SW480 (cell line): ENCODE data around the gene OLIG2.

Source experiments
- DNase-seq: peaks from one replicate; pipeline ENCODE4 v3.0.0-alpha.2; 2016; ENCODE audit warnings: low spot score

OLIG2 gene

DNA sequence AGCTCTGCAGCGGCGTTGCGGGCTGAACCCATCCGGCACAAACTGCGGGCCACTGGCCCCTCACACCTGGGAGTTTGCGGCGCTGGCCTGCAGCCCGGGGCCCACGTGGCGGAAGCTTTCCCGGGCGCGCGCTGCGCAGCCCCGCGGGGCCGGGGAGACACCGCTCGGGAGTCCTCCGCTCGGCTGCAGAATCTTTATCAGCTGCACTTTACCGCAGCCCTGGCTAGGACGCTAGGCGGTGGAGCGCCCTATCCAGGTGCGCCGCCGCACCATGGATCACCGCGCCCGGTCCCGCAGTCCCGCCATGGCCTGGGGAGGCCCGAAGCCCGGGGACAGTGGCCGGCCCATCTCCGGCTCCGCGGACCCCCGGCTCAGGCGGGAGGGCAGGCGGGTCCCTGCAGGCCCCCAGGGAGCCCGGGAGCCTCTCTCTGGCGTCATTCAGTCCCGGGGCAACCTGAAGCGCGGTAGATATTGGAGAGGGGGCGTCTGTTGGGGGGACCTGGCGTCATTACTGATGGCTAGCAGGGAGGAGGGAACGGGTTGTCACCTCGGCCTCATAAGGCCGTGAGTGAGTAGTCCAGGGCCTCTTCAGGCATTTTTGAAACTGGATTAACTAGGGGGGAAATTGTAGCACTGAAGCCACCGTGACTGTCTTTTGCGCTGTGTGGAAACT lies 5.7 kb upstream of the OLIG2 start:
- no peak for DNase-seq

DNA sequence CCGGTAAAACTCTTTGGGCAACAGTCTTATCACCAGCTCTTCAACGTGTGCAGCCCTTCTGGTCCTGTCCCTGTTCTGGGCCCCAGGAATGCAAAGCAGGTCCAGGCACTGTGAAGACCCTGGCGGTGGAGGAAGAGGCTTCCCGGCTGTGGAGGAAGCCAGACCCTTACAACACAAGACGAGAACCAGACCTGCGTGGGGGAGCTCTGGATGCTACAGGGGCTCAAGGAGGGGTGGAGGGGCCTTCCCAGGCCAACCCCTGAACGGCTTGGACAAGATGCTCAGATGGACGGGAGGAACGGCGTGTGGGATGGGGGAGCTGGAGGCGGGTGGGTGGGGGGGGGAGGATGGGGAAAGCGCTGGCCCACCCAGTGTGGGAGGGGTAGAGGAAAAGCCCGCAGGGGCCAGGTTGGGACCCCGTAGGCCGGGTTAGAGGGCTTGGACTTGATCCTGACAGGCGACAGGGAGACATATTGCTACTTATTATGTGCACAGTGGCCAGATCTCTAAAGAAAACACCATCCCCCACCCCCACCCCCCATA lies 5.1 kb upstream of the OLIG2 start:
- DNase-seq = no peak

DNA sequence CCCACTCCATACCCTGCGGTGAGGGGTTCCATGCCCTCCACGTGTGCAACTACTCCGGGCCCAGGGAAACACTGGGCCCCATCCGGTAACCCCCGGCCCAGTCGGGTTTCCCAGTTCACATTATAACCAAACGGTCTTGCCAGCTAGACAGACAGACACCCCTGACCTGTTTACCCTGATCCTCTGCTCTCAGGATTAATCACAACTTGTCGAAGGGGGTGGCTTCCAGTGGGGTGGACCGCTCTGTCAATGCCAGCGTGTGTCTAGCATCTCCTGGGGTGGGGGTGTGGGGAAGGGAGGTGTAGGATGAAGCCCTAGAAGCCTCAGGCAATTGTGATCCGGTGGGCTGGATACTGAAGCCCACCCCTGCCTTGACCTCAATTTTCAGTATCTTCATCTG lies 4.6 kb upstream of the OLIG2 start:
- DNase-seq = no peak

DNA sequence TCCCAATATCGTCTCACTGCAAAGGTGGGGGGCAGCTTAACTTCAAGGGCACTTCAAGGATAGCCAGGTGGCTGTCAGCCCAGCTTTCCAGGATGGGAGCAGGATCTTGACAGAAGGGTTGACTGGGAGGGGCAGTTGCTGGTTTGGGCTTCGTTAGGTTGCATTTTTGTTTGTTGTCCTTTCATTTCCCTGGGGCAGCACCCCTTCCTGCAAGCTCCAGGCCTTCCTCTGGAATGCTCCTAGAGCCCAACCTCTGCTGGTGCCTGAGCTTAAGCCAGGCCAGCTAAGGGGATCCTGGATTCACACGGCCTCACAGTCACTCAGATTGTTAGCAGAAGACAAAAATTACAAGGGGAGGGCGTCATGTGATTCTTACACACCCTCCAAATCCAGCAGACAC lies 4.1 kb upstream of the OLIG2 start:
- no peak for DNase-seq

DNA sequence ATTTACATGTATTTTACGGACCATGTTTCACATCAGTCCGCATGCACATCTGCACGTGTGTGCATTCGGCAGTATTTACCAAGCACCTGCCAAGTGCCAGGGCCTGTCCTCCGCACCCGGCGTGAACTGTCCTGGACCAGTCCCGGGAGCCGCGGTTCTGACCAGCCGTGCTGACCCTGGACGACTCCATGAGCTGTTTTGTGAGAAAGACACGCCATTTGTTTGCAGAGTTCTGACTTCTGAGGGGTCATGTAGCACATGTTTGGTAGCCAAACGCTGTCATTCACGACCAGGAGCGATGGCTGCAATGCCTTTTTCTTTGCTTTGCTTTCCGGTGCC lies 3.3 kb upstream of the OLIG2 start:
- no peak for DNase-seq

DNA sequence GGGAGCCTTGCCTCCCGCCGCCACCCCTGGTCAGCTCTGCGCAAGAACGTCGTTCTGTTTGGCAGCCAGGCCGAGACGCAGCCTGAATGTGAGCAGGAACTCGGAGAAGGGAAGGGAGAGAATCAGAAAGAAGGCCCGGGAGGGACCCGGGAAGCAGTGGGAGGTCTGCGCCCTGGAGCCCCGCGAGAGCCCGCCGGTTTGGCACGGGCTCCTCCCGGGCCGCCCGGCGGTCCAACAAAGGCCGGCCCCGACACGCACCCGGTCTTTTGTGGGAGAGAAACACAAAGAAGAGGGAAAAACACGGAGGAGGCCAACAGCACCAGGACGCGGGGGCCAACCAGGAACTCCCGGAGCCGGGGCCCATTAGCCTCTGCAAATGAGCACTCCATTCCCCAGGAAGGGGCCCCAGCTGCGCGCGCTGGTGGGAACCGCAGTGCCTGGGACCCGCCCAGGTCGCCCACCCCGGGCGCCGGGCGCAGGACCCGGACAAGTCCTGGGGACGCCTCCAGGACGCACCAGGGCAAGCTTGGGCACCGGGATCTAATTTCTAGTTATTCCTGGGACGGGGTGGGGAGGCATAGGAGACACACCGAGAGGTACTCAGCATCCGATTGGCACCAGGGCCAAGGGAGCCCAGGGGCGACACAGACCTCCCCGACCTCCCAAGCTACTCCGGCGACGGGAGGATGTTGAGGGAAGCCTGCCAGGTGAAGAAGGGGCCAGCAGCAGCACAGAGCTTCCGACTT lies 2.7 kb upstream of the OLIG2 start:
- DNase-seq = no peak

DNA sequence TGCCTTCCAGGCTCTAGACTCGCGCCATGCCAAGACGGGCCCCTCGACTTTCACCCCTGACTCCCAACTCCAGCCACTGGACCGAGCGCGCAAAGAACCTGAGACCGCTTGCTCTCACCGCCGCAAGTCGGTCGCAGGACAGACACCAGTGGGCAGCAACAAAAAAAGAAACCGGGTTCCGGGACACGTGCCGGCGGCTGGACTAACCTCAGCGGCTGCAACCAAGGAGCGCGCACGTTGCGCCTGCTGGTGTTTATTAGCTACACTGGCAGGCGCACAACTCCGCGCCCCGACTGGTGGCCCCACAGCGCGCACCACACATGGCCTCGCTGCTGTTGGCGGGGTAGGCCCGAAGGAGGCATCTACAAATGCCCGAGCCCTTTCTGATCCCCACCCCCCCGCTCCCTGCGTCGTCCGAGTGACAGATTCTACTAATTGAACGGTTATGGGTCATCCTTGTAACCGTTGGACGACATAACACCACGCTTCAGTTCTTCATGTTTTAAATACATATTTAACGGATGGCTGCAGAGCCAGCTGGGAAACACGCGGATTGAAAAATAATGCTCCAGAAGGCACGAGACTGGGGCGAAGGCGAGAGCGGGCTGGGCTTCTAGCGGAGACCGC lies 2.0 kb upstream of the OLIG2 start:
- no peak for DNase-seq

DNA sequence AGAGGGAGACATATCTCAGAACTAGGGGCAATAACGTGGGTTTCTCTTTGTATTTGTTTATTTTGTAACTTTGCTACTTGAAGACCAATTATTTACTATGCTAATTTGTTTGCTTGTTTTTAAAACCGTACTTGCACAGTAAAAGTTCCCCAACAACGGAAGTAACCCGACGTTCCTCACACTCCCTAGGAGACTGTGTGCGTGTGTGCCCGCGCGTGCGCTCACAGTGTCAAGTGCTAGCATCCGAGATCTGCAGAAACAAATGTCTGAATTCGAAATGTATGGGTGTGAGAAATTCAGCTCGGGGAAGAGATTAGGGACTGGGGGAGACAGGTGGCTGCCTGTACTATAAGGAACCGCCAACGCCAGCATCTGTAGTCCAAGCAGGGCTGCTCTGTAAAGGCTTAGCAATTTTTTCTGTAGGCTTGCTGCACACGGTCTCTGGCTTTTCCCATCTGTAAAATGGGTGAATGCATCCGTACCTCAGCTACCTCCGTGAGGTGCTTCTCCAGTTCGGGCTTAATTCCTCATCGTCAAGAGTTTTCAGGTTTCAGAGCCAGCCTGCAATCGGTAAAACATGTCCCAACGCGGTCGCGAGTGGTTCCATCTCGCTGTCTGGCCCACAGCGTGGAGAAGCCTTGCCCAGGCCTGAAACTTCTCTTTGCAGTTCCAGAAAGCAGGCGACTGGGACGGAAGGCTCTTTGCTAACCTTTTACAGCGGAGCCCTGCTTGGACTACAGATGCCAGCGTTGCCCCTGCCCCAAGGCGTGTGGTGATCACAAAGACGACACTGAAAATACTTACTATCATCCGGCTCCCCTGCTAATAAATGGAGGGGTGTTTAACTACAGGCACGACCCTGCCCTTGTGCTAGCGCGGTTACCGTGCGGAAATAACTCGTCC lies 1.3 kb upstream of the OLIG2 start:
- DNase-seq = no peak

DNA sequence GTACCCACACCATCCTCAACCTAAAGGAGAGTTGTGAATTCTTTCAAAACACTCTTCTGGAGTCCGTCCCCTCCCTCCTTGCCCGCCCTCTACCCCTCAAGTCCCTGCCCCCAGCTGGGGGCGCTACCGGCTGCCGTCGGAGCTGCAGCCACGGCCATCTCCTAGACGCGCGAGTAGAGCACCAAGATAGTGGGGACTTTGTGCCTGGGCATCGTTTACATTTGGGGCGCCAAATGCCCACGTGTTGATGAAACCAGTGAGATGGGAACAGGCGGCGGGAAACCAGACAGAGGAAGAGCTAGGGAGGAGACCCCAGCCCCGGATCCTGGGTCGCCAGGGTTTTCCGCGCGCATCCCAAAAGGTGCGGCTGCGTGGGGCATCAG lies 638 bp upstream of the OLIG2 start:
- no peak for DNase-seq

DNA sequence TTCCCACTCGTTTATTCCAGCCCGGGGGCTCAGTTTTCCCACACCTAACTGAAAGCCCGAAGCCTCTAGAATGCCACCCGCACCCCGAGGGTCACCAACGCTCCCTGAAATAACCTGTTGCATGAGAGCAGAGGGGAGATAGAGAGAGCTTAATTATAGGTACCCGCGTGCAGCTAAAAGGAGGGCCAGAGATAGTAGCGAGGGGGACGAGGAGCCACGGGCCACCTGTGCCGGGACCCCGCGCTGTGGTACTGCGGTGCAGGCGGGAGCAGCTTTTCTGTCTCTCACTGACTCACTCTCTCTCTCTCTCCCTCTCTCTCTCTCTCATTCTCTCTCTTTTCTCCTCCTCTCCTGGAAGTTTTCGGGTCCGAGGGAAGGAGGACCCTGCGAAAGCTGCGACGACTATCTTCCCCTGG lies 716 bp downstream of the OLIG2 start:
- DNase-seq = no peak

DNA sequence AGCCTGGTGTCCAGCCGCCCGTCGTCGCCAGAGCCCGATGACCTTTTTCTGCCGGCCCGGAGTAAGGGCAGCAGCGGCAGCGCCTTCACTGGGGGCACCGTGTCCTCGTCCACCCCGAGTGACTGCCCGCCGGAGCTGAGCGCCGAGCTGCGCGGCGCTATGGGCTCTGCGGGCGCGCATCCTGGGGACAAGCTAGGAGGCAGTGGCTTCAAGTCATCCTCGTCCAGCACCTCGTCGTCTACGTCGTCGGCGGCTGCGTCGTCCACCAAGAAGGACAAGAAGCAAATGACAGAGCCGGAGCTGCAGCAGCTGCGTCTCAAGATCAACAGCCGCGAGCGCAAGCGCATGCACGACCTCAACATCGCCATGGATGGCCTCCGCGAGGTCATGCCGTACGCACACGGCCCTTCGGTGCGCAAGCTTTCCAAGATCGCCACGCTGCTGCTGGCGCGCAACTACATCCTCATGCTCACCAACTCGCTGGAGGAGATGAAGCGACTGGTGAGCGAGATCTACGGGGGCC lies 1.2 kb downstream of the OLIG2 start:
- no peak for DNase-seq

DNA sequence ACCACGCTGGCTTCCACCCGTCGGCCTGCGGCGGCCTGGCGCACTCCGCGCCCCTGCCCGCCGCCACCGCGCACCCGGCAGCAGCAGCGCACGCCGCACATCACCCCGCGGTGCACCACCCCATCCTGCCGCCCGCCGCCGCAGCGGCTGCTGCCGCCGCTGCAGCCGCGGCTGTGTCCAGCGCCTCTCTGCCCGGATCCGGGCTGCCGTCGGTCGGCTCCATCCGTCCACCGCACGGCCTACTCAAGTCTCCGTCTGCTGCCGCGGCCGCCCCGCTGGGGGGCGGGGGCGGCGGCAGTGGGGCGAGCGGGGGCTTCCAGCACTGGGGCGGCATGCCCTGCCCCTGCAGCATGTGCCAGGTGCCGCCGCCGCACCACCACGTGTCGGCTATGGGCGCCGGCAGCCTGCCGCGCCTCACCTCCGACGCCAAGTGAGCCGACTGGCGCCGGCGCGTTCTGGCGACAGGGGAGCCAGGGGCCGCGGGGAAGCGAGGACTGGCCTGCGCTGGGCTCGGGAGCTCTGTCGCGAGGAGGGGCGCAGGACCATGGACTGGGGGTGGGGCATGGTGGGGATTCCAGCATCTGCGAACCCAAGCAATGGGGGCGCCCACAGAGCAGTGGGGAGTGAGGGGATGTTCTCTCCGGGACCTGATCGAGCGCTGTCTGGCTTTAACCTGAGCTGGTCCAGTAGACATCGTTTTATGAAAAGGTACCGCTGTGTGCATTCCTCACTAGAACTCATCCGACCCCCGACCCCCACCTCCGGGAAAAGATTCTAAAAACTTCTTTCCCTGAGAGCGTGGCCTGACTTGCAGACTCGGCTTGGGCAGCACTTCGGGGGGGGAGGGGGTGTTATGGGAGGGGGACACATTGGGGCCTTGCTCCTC lies 1.9 kb downstream of the OLIG2 start:
- no peak for DNase-seq

DNA sequence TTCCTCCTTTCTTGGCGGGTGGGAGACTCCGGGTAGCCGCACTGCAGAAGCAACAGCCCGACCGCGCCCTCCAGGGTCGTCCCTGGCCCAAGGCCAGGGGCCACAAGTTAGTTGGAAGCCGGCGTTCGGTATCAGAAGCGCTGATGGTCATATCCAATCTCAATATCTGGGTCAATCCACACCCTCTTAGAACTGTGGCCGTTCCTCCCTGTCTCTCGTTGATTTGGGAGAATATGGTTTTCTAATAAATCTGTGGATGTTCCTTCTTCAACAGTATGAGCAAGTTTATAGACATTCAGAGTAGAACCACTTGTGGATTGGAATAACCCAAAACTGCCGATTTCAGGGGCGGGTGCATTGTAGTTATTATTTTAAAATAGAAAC lies 2.5 kb downstream of the OLIG2 start:
- DNase-seq = no peak

DNA sequence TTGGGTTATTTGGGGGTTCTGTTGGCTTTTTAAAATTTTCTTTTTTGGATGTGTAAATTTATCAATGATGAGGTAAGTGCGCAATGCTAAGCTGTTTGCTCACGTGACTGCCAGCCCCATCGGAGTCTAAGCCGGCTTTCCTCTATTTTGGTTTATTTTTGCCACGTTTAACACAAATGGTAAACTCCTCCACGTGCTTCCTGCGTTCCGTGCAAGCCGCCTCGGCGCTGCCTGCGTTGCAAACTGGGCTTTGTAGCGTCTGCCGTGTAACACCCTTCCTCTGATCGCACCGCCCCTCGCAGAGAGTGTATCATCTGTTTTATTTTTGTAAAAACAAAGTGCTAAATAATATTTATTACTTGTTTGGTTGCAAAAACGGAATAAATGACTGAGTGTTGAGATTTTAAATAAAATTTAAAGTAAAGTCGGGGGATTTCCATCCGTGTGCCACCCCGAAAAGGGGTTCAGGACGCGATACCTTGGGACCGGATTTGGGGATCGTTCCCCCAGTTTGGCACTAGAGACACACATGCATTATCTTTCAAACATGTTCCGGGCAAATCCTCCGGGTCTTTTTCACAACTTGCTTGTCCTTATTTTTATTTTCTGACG lies 3.1 kb downstream of the OLIG2 start:
- no peak for DNase-seq

DNA sequence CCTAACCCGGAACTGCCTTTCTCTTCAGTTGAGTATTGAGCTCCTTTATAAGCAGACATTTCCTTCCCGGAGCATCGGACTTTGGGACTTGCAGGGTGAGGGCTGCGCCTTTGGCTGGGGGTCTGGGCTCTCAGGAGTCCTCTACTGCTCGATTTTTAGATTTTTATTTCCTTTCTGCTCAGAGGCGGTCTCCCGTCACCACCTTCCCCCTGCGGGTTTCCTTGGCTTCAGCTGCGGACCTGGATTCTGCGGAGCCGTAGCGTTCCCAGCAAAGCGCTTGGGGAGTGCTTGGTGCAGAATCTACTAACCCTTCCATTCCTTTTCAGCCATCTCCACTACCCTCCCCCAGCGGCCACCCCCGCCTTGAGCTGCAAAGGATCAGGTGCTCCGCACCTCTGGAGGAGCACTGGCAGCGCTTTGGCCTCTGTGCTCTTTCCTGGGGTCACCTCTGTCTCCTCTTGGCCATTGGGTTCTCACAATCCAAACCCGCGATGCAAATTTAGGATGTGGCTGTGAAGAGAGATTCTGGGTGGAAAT lies 3.7 kb downstream of the OLIG2 start:
- no peak for DNase-seq

DNA sequence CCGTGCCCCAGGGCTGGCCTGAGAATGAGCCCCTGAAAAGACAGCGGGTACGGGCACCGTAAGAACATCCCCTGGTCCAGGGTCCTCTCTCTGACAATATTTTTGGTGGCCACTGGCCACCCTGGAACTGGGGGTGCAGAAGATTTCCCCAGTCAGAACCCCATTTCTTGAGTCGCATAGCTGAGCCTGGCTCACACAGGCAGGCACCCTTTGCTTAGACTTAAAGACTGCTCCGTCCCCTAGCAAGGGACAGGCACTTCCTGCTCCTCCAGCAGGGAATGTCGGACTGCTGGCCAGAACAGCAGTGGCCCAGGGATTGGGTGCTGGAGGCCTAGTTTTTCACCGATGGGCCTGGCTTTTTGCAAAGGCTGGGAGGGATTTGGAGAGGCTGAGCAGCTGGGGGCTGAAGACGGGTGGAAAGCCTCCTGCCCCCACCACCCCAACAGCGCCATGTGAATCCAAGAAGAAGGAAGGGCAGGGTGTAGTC lies 4.3 kb downstream of the OLIG2 start:
- no peak for DNase-seq

DNA sequence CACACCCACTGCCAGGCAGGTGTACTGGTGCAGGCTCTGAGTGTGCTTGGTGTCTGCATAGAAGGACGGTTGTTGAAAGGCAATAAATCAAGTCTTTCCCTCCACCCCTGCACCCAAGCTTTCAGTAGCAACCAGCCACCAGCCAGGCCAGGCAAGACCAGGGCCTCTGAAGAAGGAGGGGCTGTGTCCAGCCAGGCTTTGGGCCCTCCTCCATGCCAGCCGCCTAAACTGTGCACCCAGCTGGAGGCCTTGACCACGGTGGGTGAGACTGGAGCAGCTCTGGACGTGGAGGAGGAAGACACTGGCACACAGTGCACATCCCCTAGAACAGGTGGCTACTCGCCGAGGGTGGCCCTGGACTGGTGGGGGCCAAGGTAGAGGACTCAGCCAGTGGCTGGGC lies 4.9 kb downstream of the OLIG2 start:
- DNase-seq = no peak

DNA sequence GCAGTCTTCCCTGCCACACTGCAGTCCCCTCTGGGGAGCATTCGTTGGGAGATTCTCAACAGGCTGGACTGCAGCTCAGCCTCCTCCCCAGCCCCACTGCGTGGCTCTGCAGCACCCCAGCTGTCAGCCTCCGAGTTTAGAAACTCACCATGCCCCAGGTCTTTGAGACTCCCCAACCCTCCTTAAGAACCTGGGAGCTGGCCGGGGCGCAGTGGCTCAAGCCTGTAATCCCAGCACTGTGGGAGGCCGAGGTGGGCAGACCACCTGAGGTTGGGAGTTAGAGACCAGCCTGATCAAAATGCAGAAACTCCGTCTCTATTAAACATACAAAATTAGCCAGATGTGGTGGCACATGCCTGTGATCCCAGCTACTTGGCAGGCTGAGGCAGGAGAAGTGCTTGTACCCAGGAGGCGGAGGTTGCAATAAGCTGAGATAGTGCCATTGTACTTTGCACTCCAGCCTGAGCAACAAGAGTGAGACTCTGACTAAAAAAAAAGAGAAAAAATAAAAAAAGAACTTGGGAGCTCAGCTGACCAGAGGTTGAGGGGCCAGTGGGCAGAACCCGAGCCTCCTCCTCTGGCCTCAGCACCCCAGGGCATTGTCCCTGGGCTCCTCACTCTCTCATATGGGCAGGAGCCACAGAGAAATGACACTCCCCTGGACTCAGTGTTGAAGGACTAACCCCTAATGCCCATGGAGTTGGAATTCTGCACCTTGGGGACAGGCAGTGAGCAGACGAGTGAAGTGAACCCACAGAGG lies 5.6 kb downstream of the OLIG2 start:
- no peak for DNase-seq

DNA sequence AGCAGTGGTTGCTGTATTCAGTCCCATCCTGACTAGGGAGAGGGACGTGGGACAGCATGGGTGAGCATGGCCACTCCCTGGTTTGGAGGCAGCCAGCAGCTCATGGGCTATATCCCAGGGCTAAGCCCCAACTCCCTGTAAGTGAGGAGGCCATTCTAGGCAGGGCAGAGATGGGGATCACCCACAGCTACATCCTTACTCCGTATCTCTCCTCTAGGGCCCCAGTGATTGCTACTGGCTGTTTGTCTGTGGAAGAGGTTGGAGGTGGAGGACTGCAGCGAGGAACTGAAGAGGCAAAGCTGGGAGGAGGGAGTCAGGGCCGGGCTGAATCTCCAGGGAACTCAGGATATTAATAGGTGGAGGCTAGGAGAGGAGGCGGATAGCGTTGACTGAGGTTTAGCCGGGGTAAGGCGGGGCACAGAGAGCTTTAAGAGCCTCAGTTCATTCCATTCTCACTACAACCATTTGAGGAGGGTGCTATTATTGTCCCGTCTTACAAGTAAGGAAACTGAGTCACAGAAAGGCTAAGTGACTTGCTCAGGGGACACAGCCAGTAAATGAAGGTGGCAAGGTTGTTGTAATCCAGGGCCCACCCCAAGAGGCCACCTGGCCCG lies 6.8 kb downstream of the OLIG2 start:
- no peak for DNase-seq
